ENCODE results near the gene RASSF8.

- TF ChIP-seq POLR2AphosphoS5 (IDR thresholded peaks at IDR 0.05) (no peak), CTCF (IDR thresholded peaks at IDR 0.05) (no peak), EP300 (IDR thresholded peaks at IDR 0.05; ENCODE audit: low read depth) (no peak), POLR2A (IDR thresholded peaks at IDR 0.05) (no peak)
Measured at GRCh38 chr12:25934456-25934855, 24.0 kb upstream of the RASSF8 start.
